T-helper 1 cell treated with Interleukin-12 subunit alpha and Interleukin-12 subunit beta and Interleukin-4 antibody, amounts not matched to agents 30 μg/mL and 1 μg/mL, for 36 hours (primary cell): ENCODE measurements around the gene RSRC1.

Source experiments
- H3K27ac Mint-ChIP-seq: one replicate; pipeline ENCODE4 v1.8.0; 2021; ENCODE audit warnings: mild to moderate bottlenecking, mixed read lengths
- H3K27me3 Mint-ChIP-seq: one replicate; pipeline ENCODE4 v1.8.0; 2021; ENCODE audit warnings: low read depth, mixed read lengths
- H3K36me3 Mint-ChIP-seq: one replicate; pipeline ENCODE4 v1.8.0; 2021; ENCODE audit warnings: low read depth, mixed read lengths
- H3K4me1 Mint-ChIP-seq: one replicate; pipeline ENCODE4 v1.8.0; 2021; ENCODE audit warnings: low read depth, mixed read lengths
- H3K4me3 Mint-ChIP-seq: one replicate; pipeline ENCODE4 v1.8.0; 2021; ENCODE audit warnings: mild to moderate bottlenecking, moderate library complexity, mixed read lengths
- H3K9me3 Mint-ChIP-seq: one replicate; pipeline ENCODE4 v1.8.0; 2021; ENCODE audit warnings: mixed read lengths

RSRC1 gene

GRCh38 chr3:158134363-158134762 is 24.5 kb downstream of the RSRC1 start:
- Mint-ChIP-seq H3K36me3 (peaks cover 21% of the 10 kb centered on the region), H3K4me1 (peaks cover 2% of the 10 kb centered on the region), H3K9me3 (no peaks in the 10 kb centered on the region), H3K27me3 (no peaks in the 10 kb centered on the region), H3K27ac (no peak overlapping the region), H3K4me3 (no peak overlapping the region)

DNA sequence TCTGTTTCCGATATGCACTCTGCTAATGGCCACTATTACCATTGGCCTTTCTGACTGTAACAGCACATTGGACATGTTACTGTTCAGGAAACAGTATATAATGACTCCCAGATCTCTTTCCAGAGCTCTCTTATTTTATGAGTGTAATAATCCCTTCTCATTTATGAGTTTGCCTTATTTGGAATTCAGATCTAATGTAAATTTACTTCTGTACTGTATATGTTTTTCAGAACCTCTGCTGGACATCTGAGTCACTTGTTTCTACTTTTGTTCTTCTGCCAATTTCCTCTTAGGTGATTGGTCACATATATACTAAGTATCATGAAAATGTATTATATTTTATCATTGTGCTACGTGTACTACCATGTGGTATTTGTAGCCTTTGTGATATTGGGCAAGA is 30.5 kb downstream of the RSRC1 start:
- Mint-ChIP-seq H3K36me3 (peaks cover 14% of the 10 kb centered on the region), H3K27ac (no peak overlapping the region), H3K9me3 (no peaks in the 10 kb centered on the region), H3K27me3 (no peaks in the 10 kb centered on the region), H3K4me1 (peaks cover 2% of the 10 kb centered on the region), H3K4me3 (no peak overlapping the region)

- Mint-ChIP-seq H3K4me1 (peaks cover 5% of the 10 kb centered on the region), H3K4me3 (no peak overlapping the region)
Measured at GRCh38 chr3:158148218-158148617, 38.3 kb downstream of the RSRC1 start.

GRCh38 chr3:158152186-158152585 is 42.3 kb downstream of the RSRC1 start:
- H3K4me3 Mint-ChIP-seq: no peak overlapping the region
- no peaks in the 10 kb centered on the region for H3K27me3 Mint-ChIP-seq
- peaks cover 4% of the 10 kb centered on the region for H3K4me1 Mint-ChIP-seq
- peaks cover 9% of the 10 kb centered on the region for H3K36me3 Mint-ChIP-seq
- H3K27ac Mint-ChIP-seq: no peak overlapping the region
- no peaks in the 10 kb centered on the region for H3K9me3 Mint-ChIP-seq

More at GRCh38 chr3:158148218-158148617, 38.3 kb downstream of the RSRC1 start:
- peaks cover 5% of the 10 kb centered on the region for H3K36me3 Mint-ChIP-seq
- no peaks in the 10 kb centered on the region for H3K27me3 Mint-ChIP-seq
- no peak overlapping the region for H3K27ac Mint-ChIP-seq
- no peaks in the 10 kb centered on the region for H3K9me3 Mint-ChIP-seq

- Mint-ChIP-seq H3K27me3 (no peaks in the 10 kb centered on the region), H3K9me3 (no peaks in the 10 kb centered on the region), H3K36me3 (peaks cover 3% of the 10 kb centered on the region), H3K27ac (no peak overlapping the region), H3K4me3 (no peak overlapping the region), H3K4me1 (no peaks in the 10 kb centered on the region)
Measured at GRCh38 chr3:158158969-158159368, 49.1 kb downstream of the RSRC1 start.

- H3K27ac Mint-ChIP-seq: no peak overlapping the region
- H3K9me3 Mint-ChIP-seq: no peaks in the 10 kb centered on the region
- H3K4me1 Mint-ChIP-seq: no peaks in the 10 kb centered on the region
- H3K36me3 Mint-ChIP-seq: peaks cover 3% of the 10 kb centered on the region
- H3K4me3 Mint-ChIP-seq: no peak overlapping the region
- no peaks in the 10 kb centered on the region for H3K27me3 Mint-ChIP-seq
Measured at GRCh38 chr3:158159714-158160113, 49.8 kb downstream of the RSRC1 start.

DNA sequence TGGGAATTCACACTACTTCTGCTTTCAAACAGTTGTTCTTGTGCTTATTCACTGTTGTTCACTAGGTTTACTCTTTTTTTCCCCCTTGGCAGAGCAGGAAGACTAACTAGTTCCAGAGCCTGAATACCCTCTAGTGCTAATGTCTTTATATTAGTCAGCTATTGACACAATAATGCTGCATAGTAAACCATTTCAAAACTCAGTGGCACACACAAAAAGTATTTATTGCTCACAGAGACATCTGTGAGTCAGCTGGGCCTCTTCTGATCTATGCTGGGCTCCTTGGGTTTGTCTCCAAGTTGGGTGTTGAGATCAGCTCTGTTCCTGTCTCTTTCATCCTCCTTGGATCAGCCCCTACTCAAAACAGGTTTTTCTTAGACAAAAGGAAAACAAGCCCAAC is 51.1 kb downstream of the RSRC1 start:
- no peaks in the 10 kb centered on the region for H3K27me3 Mint-ChIP-seq
- H3K27ac Mint-ChIP-seq: no peak overlapping the region
- H3K36me3 Mint-ChIP-seq: no peaks in the 10 kb centered on the region
- H3K4me3 Mint-ChIP-seq: no peak overlapping the region
- H3K9me3 Mint-ChIP-seq: no peaks in the 10 kb centered on the region
- H3K4me1 Mint-ChIP-seq: no peaks in the 10 kb centered on the region

DNA sequence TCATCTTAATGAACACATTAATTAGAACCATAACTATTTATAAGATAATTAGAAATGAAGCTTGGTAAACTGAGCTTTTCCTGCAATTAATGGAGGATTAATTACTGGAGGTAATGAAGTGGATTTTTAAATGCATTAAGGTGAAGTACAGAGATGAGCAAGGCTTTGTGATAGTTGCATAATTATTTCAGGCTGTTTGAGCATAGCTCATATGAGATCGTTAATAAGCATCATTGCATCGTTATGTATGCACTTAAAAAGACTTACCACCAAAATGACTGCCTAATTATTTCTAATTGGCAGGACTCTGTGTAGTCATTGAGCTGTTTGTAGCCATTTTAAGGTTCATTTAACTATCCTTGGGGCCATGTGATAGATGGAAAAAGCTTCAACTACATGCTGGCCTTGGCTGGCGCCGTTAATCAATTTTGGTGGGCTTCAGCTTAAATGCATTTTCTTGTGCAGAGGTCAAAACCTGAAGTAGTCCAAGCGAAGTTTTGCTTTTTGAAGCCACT is 55.3 kb downstream of the RSRC1 start:
- Mint-ChIP-seq H3K27me3 (no peaks in the 10 kb centered on the region), H3K4me3 (no peak overlapping the region), H3K36me3 (no peaks in the 10 kb centered on the region), H3K27ac (no peak overlapping the region), H3K9me3 (no peaks in the 10 kb centered on the region), H3K4me1 (peaks cover 4% of the 10 kb centered on the region)

DNA sequence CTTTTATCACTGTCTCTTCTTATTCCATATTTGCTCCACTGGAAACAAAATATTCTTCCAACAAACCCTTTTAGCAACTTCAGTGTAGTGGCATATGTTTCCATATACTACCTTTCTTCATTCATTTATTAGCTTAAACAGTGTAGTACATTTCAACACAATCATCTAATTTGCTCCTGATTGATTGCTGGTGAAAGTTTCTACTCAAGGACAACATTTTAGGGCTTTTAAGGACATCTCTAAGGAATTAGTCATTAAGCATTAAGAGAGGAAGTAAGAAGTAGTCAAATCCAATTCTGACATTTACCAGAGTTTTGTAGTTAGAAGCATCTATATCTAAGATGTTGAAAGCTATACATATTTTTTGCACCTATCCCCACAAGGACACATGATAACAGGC is 55.8 kb downstream of the RSRC1 start:
- Mint-ChIP-seq H3K27me3 (no peaks in the 10 kb centered on the region), H3K4me1 (peaks cover 4% of the 10 kb centered on the region), H3K27ac (no peak overlapping the region), H3K9me3 (no peaks in the 10 kb centered on the region), H3K36me3 (no peaks in the 10 kb centered on the region), H3K4me3 (no peak overlapping the region)

DNA sequence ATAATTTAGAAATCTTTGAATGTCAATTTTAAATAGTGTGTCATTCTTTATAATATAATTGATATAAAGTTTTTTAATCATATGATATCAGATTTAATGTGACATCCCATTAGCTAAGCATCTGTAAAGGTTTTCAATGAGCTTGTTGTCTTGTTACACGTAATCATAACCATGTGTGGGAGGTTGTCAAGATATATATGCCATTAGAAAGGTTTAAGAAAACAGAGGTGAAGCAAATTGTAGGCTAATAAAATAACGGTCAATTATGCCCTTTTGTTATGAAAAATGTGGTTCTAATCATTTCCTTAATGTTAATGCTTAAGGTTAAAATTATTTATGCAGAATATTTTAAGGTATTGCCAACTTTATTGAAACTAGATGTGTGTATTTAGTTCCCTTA is 56.3 kb downstream of the RSRC1 start:
- Mint-ChIP-seq H3K36me3 (no peaks in the 10 kb centered on the region), H3K4me3 (no peak overlapping the region), H3K4me1 (peaks cover 4% of the 10 kb centered on the region), H3K27me3 (no peaks in the 10 kb centered on the region), H3K27ac (no peak overlapping the region), H3K9me3 (no peaks in the 10 kb centered on the region)

DNA sequence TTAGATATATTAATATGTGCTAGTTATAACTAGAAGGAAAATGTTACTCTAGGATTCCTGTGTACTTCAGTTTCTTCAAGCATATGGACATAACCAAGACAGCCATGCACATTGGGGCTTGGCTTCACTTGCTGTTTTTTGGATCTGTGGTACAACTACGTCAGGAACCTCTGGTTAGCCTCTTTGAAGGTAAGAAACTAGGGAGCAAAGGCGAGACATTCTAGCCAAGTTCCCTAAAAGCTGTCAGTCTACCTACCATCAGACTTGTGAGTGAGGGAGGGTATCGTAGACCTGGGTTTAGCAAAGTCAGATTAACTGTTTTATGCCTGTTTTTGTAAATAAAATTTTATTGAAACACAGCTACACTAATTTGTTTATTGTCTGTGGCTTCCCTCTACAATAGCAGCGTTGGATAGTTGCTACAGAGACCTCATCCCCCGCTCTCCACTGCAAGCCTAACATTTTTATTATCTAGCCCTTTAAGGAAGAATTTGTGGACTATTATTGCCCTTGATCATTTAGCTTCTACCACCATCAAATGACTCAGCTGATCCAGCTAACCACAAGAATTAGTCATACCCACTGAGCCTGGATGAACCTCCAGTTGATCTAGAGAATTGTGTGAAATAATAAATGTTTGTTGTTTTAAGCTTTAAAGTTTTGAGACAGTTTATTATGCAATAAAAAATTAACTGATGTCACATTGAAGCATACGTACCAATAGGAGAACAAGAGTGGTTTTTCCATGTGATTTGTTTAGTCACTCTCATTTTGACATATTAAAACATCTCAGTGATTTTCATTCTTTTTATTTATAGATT is 58.1 kb downstream of the RSRC1 start:
- peaks cover 4% of the 10 kb centered on the region for H3K4me1 Mint-ChIP-seq
- peaks cover 3% of the 10 kb centered on the region for H3K9me3 Mint-ChIP-seq
- H3K36me3 Mint-ChIP-seq: no peaks in the 10 kb centered on the region
- H3K27me3 Mint-ChIP-seq: no peaks in the 10 kb centered on the region
- no peak overlapping the region for H3K4me3 Mint-ChIP-seq
- no peak overlapping the region for H3K27ac Mint-ChIP-seq

DNA sequence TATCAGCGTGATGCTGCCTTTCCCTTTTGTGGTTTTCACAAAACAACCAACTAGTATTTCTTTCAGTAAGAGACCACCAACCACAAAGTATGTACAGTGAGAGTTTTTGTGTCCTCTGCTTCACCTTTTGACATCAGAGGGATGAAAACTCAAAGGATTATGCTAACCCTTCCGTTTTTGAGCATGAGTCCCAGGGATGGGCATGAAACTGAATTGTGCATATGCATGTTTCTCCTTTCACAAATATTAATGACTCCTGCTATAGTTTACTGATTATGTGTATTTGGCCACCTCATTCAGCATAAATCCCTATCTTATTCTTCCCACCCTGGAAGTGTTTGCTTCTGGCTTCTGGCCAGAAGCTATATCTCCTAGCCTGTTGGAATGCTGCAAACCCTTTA is 59.2 kb downstream of the RSRC1 start:
- Mint-ChIP-seq H3K27ac (no peak overlapping the region), H3K9me3 (peaks cover 3% of the 10 kb centered on the region), H3K4me1 (peaks cover 4% of the 10 kb centered on the region), H3K4me3 (no peak overlapping the region), H3K36me3 (no peaks in the 10 kb centered on the region), H3K27me3 (no peaks in the 10 kb centered on the region)

DNA sequence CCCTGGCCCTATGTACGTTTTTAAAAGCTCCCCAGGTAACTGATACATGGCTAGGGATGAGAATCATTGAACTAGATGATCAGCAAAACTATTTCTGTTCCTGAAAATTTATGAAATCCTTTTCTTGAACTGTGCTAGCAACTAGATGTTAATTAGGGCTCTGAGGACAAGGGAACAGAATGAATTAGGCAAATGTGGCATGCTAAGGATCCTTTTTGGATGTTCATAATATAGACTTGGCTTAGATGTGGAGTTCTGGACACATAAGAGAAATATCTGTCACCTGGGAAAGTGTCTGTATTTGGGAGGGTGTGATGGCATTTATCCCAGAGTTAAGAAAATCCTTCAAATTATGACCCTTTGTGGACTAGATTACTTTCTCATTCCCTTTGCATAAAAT is 71.2 kb downstream of the RSRC1 start:
- H3K27me3 Mint-ChIP-seq: no peaks in the 10 kb centered on the region
- no peaks in the 10 kb centered on the region for H3K4me1 Mint-ChIP-seq
- H3K36me3 Mint-ChIP-seq: peaks cover 2% of the 10 kb centered on the region
- H3K27ac Mint-ChIP-seq: no peak overlapping the region
- peaks cover 5% of the 10 kb centered on the region for H3K9me3 Mint-ChIP-seq
- H3K4me3 Mint-ChIP-seq: no peak overlapping the region

- Mint-ChIP-seq H3K4me3 (no peak overlapping the region), H3K4me1 (no peaks in the 10 kb centered on the region), H3K27me3 (no peaks in the 10 kb centered on the region), H3K9me3 (peaks cover 3% of the 10 kb centered on the region), H3K36me3 (no peaks in the 10 kb centered on the region), H3K27ac (no peak overlapping the region)
Measured at GRCh38 chr3:158185711-158186110, 75.8 kb downstream of the RSRC1 start.

GRCh38 chr3:158200955-158201354 is 91.1 kb downstream of the RSRC1 start:
- Mint-ChIP-seq H3K4me3 (no peak overlapping the region), H3K4me1 (no peaks in the 10 kb centered on the region), H3K27ac (no peak overlapping the region), H3K36me3 (peaks cover 11% of the 10 kb centered on the region), H3K9me3 (peaks cover 45% of the 10 kb centered on the region), H3K27me3 (no peaks in the 10 kb centered on the region)
